Hypothalamus (tissue), 51 donors: Measurements from ENCODE around the gene SETD5.

Experiments
- DNase-seq, 51 donors: peaks; one replicate each; lab custom pipeline; 2025; lab: John Stamatoyannopoulos, UW

SETD5 gene

GRCh38 chr3:9406856-9407626 lies 9.6 kb downstream of the SETD5 start:
- DNase-seq: no peak

- no peak for DNase-seq
Measured at GRCh38 chr3:9408061-9408460, 10.6 kb downstream of the SETD5 start.

DNA sequence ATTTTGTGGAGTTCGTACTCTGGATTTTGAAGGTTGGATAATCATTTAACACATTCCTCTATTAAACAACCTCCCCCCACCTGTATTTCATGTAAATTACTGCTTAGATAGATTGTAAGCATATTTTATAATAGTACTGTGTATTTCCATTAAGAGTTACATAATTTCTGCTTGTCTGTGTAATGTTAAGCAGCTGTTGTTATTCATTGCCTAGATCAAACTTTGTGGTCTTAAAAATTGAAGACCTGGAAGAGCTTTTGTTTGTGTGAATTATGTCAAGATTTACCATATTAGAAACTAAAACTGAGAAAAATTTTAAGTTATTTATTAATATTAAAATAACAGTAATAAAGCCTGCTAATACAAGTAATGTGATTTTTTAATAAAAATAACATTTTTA lies 11.1 kb downstream of the SETD5 start:
- DNase-seq: no peak

- DNase-seq: no peak
Measured at GRCh38 chr3:9409981-9410854, 12.8 kb downstream of the SETD5 start.

DNA sequence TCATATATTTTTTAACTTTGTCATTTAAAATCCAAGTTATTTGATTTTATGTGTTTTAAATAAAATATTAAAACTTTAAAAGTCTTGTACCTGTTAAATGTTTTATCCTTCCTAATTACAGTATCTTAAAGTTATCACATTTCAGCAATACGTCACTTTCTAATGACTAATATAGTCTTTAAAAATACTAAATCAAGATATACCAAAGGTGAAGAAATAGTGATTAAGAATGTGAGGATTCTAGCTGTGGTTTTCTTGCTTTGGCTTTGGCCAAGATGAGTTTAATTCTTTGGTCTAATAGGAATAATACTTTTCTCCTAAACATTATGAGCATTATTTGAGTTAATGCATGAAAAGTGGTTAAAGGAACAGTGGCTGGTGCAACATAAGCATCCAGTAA lies 13.9 kb downstream of the SETD5 start:
- DNase-seq: no peak

DNA sequence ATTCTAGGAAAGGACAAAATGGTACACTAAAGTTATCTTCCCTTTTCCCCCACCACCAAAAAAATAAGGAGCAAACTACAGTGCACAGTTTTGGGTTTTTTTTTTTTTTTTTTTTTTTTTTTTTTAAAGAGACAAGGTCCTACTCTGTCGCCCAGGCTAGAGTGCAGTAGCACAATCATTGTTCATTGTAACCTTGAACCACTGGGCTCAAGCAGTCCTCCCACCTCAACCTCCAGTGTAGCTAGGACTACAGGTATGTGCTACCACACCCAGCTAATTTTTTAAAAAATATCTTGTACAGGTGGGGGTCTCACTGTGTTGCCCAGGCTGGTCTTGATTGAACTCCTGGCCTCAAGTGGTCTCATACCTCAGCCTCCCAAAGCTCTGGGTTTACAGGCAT lies 14.9 kb downstream of the SETD5 start:
- no peak for DNase-seq

GRCh38 chr3:9414826-9415225 lies 17.4 kb downstream of the SETD5 start:
- DNase-seq: no peak

DNA sequence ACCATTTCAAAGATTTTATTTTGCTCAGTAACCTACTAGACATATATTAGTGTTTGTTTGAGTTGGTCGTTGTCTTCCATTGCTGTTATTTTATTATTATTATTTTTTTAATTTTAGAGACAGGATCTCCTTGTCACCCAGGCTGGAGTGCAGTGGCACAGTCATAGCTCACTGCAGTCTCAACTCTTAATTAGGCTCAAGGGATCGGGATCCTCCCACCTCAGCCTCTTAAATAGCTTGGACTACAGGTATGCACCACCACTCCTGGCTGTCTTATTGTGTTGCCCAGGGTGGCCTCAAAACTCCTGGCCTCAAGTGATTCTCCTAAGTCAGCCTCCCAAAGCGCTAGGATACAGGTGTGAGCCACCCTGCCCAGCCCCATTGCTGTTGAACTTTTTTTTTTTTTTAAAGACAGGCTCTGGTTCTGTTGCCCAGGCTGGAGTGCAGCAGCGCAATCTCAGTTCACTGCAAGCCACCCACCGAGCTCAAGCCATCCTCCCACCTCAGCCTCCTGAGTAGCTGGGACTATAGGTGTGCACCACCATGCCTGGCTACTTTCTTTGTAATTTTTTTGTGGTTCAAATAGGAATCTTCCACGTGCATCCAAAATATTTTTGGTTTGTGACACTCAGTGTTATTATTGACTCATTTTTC lies 18.2 kb downstream of the SETD5 start:
- no peak for DNase-seq

DNA sequence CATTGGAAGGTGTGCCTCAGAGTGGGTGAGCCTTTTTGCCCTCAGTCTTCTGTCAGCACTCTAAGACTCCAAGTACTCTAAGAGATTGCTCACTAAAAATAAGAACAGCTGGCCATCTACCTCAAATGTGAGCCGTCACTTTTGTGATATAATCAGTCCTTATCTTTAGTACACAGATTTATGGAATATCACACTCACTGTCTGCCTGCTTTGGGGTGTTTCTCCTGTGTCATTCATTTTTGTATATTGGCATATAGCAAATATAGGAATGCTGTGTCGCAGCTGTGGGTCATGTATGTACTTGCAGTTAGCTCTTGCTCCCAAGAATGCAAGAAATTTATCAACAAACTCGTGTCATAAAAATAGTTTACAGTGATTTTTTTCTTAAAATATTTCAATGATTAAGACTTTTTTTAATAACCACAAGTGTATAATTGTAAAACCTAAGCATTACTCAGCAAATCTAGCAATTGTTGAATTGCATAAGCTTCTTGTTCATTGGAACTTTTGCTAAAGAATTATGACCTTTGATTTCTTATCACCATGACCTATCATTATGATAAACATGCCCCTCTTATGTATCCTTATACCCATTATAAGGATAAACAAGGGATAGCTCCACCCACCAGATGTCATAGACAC lies 18.8 kb downstream of the SETD5 start:
- no peak for DNase-seq

- no peak for DNase-seq
Measured at GRCh38 chr3:9420850-9421549, 23.6 kb downstream of the SETD5 start.

DNA sequence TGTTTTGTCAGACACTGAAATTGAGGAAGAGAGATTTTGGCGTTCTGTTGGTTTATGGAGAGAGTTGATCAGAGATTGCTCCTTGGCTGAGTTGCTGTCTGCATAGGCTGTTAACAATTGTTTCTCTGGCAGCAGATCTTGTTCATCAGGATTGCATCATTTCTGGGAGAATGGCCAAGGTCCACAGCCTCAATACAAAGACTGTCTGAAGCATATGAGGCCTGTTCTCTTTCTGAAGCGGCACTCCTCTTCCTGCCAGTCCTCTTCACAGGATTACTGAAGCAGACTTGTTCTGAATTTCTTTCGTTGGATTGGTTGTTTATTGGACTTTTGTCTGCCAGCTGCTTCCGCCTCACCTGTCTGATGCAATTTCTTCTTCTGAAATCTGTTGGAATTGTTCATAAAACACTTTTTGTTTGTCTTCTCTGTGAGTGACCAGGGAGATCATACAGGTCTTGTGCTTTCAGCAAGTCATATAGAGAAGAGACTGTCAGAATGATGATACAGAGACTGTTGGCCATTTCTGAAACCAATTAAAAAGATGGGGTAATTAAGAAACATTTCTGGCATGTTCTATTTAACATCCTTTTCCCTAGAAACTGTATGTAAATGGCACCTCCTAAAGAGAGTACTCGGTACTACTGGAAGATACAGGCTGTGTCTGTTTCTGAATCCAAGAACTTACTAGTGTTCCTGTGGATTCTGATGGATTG lies 25.5 kb downstream of the SETD5 start:
- DNase-seq: peak in 45 of 51 donors; percentile 9 to 96 (median 72)

GRCh38 chr3:9428411-9428810 lies 31.0 kb downstream of the SETD5 start:
- no peak for DNase-seq

- no peak for DNase-seq
Measured at GRCh38 chr3:9430733-9431132, 33.3 kb downstream of the SETD5 start.

DNA sequence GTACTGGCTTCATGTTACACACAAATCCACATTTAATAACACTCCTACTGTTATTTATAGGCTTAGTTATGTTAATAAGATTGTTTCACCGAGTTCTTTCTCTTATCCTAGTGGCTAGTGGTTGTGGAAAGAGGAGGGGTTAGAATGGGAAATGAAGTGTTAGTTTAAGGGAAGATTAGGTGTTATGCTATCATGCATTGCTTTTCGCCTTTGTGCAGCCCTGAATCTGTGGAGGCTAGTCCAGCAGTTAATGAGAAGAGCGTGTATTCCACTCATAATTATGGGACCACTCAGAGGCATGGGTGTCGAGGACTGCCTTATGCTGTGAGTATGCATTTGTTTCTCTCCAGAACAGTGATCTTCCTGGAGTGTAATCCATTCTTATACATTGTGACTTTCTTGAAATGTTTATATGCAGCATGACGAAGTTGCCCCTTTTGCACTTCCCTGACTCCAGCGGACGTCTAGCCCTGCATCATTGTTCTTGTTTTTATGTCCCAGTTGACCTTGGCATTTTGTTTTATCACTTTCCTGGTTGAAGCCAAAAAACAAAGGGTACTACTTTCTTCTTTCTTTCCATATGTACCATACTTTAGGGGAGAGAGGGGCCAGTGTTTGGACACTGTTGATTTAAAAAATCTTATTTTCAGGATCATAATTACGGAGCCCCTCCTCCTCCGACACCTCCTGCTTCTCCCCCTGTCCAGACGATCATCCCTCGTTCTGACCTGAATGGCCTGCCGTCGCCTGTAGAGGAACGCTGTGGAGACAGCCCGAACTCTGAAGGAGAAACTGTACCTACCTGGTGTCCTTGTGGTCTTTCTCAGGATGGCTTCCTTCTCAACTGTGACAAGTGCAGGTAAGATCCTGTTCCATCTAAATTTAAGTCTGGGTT lies 36.5 kb downstream of the SETD5 start:
- no peak for DNase-seq

- DNase-seq: no peak
Measured at GRCh38 chr3:9435316-9435715, 37.9 kb downstream of the SETD5 start.

DNA sequence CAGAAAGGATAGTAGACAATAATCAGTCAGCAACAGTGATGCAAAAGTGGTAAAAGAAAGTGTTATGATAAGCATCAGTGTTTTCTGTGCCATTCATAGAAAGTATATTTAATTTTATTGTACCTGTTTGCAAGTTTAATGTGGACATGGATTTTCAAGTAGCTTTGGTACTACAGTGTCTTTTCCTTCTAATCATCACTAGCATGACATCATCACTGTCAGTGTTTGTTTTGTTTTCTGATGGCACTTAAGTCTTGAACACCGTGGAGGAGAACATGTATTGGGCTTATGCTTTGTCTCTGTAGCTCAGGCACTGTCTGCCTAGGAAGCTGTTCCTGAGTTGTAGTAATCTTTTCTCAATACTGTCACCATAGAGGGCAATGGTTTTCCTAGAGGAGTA lies 41.9 kb downstream of the SETD5 start:
- no peak for DNase-seq

- no peak for DNase-seq
Measured at GRCh38 chr3:9441501-9442221, 44.2 kb downstream of the SETD5 start.

GRCh38 chr3:9448071-9448470 lies 50.7 kb downstream of the SETD5 start:
- no peak for DNase-seq
